IPS-15b (cell line): ENCODE measurements around the gene TXNRD1.
"Not testable (repeated sequence)": the region's sequence is repeated elsewhere in the genome, so short reads cannot be mapped to it uniquely, and the experiment has no call there.

ENCODE experiments used
- H3K27me3 ChIP-seq: one replicate; pipeline ENCODE4 v1.6.1; 2013; ENCODE audit warnings: low read length; ENCODE audit not compliant: control insufficient read depth, insufficient read depth
- H3K36me3 ChIP-seq: one replicate; pipeline ENCODE4 v1.6.1; 2013; ENCODE audit warnings: low read length; ENCODE audit not compliant: control insufficient read depth, insufficient read depth
- H3K4me1 ChIP-seq: one replicate; pipeline ENCODE4 v1.6.1; 2013; ENCODE audit warnings: mild to moderate bottlenecking, low read length; ENCODE audit not compliant: control insufficient read depth, insufficient read depth
- H3K4me3 ChIP-seq: one replicate; pipeline ENCODE4 v1.5.1; 2013; ENCODE audit warnings: low read depth, low read length
- H3K9ac ChIP-seq: one replicate; pipeline ENCODE4 v1.6.1; 2013; ENCODE audit warnings: low read depth, mild to moderate bottlenecking, low read length
- H3K9me3 ChIP-seq: one replicate; pipeline ENCODE4 v1.6.1; 2013; ENCODE audit warnings: mild to moderate bottlenecking, low read length; ENCODE audit not compliant: control insufficient read depth, insufficient read depth

TXNRD1 gene

DNA sequence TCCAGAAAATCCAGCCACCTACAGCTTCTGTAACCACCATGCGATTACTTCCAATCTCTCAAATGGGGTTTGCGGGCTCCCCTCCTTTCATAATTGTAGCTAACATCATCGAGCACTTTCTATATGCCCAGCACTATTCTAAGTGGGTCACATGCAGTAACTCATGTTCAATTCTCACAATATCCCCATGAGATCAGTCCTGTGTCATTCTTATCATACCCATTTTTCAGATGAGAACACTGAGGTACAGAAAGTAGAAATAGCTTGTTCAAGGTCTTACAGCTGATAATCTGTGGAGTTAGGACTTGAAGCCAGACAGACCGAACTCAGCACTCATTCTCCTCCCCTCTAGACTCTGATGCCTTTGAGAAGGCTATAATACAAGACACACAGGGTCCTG lies 162.8 kb downstream of the TXNRD1 start:
- no peak overlapping the region for H3K9ac ChIP-seq
- H3K36me3 ChIP-seq = no peaks in the 10 kb centered on the region
- H3K4me1 ChIP-seq = no peaks in the 10 kb centered on the region
- no peak overlapping the region for H3K4me3 ChIP-seq
- no peaks in the 10 kb centered on the region for H3K27me3 ChIP-seq
- no peaks in the 10 kb centered on the region for H3K9me3 ChIP-seq

DNA sequence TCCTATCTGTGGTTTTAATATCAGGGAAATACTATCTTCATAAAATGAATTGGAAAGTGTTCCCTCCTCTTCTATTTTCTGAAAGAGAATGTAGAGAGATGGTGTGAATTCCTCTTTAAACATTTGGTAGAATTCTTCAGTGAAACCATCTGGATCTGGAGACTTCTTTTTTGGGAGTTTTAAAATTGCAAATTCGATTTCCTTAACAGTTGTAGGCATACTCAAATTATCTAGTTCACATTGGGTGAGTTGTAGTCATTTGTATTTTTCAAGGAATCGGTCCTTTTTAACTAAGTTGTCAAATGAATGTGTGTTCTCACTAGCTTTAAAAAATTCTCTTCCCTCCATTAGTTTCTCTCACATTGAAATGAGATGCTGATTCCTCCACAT lies 165.8 kb downstream of the TXNRD1 start:
- Histone ChIP-seq H3K27me3 (no peaks in the 10 kb centered on the region), H3K36me3 (no peaks in the 10 kb centered on the region), H3K9ac (no peak overlapping the region), H3K9me3 (no peaks in the 10 kb centered on the region), H3K4me3 (no peak overlapping the region), H3K4me1 (no peaks in the 10 kb centered on the region)

DNA sequence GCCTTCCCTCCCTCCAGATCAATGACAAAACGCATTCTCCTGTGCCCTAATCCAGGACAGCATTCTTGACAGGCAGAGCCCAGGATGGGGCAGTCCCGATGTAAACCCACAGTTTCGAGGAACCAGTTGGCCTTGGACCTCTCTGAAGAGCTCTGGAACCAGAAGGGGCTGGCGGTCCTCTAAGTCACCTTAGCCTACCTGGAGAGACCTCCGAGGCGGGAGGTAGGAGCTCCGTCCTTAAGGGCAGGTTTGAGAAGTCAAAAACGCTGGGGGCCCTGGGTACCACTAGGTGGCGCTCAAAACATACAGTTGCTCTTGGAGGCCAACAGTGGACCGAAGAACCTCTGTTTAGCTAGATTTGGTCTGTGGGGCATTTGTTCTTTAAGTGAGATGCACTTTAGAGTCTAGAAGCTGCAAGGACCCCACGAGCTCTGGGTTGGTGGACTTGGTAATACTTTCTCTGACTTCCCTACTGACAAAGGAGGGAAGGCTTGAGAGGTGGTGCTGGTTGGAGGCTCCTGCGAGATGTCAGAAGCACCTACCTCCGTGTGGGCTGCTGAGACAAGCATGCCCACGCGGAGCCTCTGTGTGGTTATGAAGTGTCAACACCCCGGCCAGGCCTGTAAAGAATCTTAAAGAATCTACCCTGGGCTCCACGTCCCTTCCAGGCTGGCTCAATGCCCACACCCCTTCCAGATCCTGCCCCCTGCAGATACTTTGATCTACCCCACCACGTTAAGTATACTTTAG lies 166.3 kb downstream of the TXNRD1 start:
- no peak overlapping the region for H3K4me3 ChIP-seq
- H3K9ac ChIP-seq = no peak overlapping the region
- no peaks in the 10 kb centered on the region for H3K36me3 ChIP-seq
- no peaks in the 10 kb centered on the region for H3K27me3 ChIP-seq
- H3K4me1 ChIP-seq = no peaks in the 10 kb centered on the region
- H3K9me3 ChIP-seq = no peaks in the 10 kb centered on the region

DNA sequence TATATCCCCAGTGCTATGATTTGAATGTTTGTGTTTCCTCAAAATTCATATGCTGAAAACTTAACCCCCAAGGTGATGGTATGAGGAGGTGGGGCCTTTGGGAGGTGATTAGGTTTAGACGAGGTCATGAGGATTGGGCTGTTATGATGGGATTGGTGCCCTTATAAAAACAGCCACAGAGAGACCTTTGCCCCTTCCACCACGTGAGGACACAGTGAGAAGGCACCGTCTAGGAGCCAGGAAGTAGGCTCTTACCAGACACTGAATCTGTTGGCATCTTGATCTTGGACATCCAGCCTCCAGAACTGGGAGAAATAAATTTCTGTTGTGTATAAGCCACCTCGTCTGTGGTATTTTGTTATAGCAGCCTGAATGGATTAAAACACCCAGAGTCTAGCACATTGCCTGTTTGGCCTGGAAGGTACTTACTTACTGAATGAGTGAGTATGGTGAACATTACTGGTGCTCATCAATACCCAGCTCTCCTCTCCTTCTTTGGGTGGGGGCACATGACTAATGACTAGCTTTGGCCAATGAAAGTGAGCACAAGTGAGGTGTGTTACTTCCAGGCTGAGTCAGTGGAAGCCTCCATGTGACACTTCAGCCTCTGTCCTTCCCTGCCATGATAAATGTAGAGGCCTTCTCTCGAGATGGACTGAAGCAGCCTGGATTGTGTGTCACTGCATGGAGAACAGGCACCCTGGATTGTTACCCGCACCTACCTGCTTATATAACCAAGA lies 168.7 kb downstream of the TXNRD1 start:
- Histone ChIP-seq H3K36me3 (no peaks in the 10 kb centered on the region), H3K27me3 (no peaks in the 10 kb centered on the region), H3K4me3 (no peak overlapping the region), H3K9ac (no peak overlapping the region), H3K4me1 (no peaks in the 10 kb centered on the region), H3K9me3 (no peaks in the 10 kb centered on the region)

DNA sequence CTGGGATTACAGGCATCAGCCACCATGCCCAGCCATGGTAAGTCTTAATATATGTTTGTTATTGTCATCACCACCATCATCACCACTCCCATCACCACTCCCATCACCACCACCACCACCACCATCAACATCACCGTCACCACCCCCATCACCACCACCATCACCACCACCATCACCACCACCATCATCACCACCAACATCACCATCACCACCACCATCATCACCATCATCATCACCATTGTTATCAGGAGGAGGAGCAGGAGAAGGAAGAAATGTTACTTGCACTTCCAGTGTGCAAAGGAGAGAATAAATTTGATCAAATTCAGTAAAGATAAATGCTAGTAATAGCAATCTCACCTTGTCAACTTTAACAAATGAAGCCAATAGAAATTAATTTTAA lies 169.9 kb downstream of the TXNRD1 start:
- Histone ChIP-seq H3K9me3 (no peaks in the 10 kb centered on the region), H3K9ac (no peak overlapping the region), H3K36me3 (no peaks in the 10 kb centered on the region), H3K27me3 (no peaks in the 10 kb centered on the region), H3K4me1 (no peaks in the 10 kb centered on the region), H3K4me3 (no peak overlapping the region)

DNA sequence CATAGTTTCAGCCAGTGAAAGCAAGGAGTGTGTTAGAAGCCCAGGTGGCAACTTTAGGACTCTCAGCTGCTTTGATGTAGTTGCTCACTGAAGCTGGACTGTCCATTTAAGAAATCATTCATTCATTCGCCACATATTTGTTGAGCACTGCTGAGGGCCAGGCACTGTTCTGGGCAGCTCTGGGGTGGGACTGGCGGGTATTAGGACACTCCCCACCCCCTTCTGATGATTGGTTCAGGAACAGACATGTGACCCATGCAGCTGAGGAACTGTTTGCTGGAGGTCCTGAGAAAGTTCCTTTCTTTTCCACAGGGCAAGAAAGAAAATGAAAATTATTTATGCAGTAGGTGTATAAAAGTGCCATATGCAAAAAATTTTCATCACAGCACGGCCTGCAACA lies 170.9 kb downstream of the TXNRD1 start:
- Histone ChIP-seq H3K27me3 (no peaks in the 10 kb centered on the region), H3K9ac (no peak overlapping the region), H3K9me3 (no peaks in the 10 kb centered on the region), H3K36me3 (no peaks in the 10 kb centered on the region), H3K4me3 (no peak overlapping the region), H3K4me1 (no peaks in the 10 kb centered on the region)

DNA sequence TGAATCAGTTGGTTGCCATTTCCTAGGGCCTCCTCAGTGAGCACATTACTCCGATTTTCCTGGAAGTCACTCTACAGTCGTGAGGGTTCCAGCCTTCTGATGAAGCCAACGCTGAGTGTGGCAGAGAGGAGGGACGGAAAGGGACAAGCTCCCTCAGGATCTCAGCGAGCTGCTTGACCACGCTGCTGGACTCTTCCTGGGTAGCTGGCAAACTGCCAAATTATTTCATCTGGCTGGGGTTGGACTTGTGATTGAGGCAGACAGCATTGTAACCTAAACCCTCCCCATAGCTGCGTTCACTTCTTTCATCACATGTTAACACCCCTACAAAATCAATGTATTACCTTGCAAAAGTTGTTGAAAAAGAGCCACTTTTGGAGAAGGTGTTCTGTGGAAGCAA lies 171.6 kb downstream of the TXNRD1 start:
- H3K4me1 ChIP-seq = no peaks in the 10 kb centered on the region
- H3K27me3 ChIP-seq = no peaks in the 10 kb centered on the region
- no peaks in the 10 kb centered on the region for H3K9me3 ChIP-seq
- H3K9ac ChIP-seq = no peak overlapping the region
- H3K4me3 ChIP-seq = no peak overlapping the region
- H3K36me3 ChIP-seq = no peaks in the 10 kb centered on the region

DNA sequence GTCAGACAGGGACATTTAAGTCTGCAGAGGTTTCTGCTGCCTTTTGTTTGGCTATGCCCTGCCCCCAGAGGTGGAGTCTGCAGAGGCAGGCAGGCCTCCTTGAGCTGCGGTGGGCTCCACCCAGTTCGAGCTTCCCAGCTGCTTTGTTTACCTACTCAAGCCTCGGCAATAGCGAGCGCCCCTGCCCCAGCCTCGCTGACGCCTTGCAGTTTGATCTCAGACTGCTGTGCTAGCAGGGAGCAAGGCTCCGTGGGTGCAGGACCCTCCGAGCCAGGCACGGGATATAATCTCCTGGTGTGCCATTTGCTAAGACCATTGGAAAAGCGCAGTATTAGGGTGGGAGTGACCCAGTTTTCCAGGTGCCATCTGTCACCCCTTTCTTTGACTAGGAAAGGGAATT lies 178.5 kb downstream of the TXNRD1 start:
- not testable (repeated sequence) for H3K9me3 ChIP-seq, H3K4me3 ChIP-seq

More for the DNA sequence above, 178.5 kb downstream of the TXNRD1 start:
- H3K4me1 ChIP-seq, H3K9ac ChIP-seq, H3K27me3 ChIP-seq, H3K36me3 ChIP-seq: not testable (repeated sequence)
